CD4-positive, alpha-beta T cell treated with Interleukin-4 for 4 hours (primary cell): ENCODE results near the gene ACBD3.

Experiments used
- DNase-seq: peaks from one replicate; pipeline ENCODE4 v3.0.0-alpha.2; 2020

The ACBD3 gene

DNA sequence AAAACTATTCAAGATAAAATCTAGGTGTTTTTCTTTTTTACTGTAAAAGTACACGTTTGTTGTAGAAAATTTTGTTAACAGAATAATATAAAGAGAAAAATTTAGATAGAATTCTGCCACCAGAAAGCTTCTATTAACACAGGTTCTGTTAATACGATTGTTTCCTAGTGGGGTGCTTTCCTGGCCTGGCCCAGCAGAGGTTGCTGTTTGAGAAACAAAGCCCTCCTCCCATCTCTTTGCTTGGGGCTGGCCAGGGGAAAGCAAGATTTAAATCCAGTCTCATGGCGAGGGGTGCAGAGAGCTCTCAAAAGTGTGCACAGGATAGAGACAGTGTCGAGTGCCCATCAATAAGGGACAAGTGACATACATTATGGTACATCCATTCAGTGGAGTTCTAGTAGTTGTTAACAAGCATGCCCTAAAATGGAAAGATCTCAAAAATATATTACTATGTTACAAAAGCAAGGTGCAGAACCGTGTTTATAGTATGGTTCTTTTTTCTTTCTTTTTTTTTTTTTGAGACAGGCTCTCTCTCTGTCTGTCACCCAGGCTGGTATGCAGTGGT, 14.6 kb upstream of the ACBD3 start:
- no peak for DNase-seq

- DNase-seq: no peak
These were observed 13.4 kb upstream of the ACBD3 start for GRCh38 chr1:226199971-226200370.

DNA sequence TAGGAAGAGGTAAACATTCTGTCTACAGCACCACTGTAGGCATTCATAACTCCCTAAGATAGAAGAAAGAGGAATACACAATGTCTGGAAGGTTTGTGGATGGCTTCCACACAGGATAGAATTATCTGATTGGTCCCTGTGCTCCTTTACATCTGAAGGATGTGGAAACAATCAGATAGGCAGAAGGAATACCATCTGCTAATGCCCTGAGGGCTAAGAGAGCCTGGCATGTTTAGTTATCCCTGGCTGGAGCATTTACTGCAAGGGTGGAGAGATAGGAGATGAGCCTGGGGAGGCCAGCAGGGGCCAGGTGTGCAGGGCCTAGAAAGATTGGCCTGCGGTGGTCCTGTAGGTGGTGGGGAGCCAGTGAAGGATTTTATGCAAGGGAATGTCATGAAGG, 8.6 kb upstream of the ACBD3 start:
- DNase-seq: no peak

- no peak for DNase-seq
These were observed 839 bp upstream of the ACBD3 start for GRCh38 chr1:226187380-226187779.

DNA sequence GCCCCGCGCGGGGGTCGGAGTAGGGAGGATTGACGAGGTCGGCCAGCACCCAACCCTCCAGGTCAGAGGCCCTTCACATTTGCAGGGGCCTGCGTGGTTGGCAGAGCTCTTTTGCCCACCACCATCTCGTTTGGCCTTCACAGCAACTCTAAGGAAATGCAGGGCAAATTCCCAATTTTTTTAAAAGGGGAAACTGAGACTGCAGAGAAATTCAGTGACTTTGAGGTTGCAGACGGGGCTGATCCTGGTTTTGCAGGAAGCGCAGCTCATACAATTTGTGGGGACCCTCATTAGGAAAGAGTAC, 430 bp upstream of the ACBD3 start:
- DNase-seq: no peak

GRCh38 chr1:226185141-226186036, 1.2 kb downstream of the ACBD3 start:
- DNase-seq: no peak

GRCh38 chr1:226181996-226182714, 4.4 kb downstream of the ACBD3 start:
- no peak for DNase-seq

DNA sequence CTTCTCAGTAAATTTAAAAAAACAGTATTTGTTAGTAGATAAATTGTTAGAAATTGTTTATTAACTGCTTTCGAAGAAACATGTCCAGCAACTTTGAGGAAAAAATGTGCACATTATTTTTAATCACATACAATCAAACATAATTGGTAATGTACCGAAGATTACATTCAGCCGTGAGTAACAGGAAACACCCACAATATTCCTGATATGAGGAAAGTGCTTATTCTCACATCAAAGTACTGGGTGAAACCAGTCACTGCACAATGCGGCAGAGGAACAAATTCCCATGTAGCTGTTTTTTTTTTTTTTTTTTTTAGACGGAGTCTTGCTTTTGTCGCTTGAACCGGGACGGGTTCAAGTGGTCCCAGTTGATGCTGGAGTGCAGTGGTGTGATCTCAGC, 9.7 kb downstream of the ACBD3 start:
- no peak for DNase-seq

- no peak for DNase-seq
These were observed 14.0 kb downstream of the ACBD3 start for GRCh38 chr1:226172589-226172988.

DNA sequence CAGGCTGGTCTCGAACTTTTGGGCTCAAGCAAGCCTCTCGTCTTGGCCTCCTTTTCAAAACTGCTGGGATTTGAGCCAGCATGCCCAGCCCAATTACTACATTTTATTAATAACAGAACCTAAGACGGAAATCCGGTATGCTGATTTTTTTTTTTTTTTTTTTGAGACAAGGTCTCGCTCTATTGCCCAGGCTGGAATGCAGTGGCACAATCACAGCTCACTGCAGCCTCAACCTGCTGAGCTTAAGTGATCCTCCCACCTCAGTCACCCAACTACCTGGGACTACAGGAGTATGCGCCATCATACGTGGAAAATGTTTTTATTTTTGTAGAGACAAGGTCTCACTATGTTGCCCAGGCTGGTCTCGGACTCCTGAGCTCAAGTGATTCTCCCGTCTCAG, 20.2 kb downstream of the ACBD3 start:
- no peak for DNase-seq

DNA sequence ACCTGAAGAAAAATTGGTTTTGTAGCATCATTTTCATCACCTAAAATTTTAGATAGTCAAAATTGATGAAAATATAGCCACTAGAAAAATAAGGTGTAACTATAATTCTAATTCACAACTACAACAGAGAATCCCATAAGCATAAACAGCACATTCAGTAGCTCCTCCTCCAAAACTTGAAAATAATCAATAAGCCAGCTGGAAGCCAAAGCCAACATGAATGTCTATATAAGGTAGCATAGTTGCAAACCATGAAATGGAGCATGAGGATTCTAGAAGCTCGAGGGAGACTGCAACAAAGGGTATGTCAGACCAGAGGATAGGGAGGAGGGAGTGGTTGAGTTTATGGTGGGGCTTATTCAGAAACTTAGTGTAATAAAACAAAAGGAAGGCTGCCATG, 22.4 kb downstream of the ACBD3 start:
- DNase-seq: no peak

- DNase-seq: no peak
These were observed 23.6 kb downstream of the ACBD3 start for GRCh38 chr1:226162898-226163297.

DNA sequence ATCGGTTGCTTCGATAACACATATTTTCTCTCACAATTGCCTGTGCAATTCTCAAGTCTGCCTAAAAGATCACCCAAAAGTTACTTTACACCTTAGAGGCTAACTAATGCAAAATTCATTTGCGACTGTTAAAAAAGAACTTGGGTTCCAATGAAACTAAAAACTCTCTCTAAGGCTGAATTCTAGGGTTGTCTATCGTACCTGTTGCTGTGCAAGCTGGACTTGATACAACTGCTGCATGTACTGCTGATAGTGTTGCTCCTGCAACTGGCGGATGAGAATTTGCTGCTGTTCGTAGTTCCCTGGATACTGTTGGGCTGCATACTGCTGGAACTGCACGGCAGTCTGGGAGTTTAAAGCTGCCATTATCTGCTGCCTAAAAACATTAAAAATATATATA, 27.6 kb downstream of the ACBD3 start:
- no peak for DNase-seq

GRCh38 chr1:226158457-226158856, 28.1 kb downstream of the ACBD3 start:
- DNase-seq: no peak

GRCh38 chr1:226157761-226158316, 28.7 kb downstream of the ACBD3 start:
- DNase-seq: no peak

DNA sequence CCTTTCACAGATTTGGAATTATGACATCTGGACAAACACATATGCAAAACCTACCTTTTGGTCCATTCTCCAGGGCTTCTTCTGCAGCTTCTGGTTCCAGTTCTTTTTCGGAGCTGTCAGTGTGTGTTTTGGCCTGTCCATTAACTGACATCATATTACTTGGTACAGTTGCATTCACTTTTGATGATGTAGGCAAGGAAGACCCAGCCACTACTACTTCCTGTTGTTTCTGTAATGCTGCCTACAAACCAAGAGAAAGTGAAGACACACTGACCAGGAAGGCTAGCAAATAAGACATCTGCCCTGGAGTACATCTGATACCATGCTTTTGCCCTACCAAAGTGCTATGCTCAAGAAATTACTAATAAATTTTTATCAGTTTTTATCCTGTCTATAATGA, 31.9 kb downstream of the ACBD3 start:
- DNase-seq: no peak

GRCh38 chr1:226149806-226150205, 36.7 kb downstream of the ACBD3 start:
- DNase-seq: no peak

- DNase-seq: no peak
These were observed 38.4 kb downstream of the ACBD3 start for GRCh38 chr1:226148121-226148648.

DNA sequence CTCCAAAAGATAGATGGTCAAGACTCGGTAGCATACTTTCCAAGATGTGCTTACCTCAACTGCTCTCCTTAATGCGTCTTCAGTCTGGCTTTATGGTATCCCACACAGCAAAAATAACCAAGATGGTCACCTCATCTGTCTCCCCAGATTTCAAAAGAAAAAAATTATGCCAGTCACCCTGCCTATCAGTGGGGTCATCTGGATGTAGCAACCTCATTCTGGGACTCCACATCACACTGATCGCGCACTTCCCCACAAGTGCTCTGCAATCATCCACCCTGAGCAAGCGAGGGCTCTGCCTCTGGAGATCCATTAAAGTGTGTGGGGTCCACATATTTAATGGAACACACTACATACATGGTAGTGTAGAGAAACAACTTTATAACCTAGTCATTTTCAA, 42.5 kb downstream of the ACBD3 start:
- DNase-seq: no peak

- DNase-seq: no peak
These were observed 50.8 kb downstream of the ACBD3 start for GRCh38 chr1:226135709-226136108.

- DNase-seq: no peak
These were observed 51.4 kb downstream of the ACBD3 start for GRCh38 chr1:226135059-226135651.

GRCh38 chr1:226134170-226135058, 52.1 kb downstream of the ACBD3 start:
- DNase-seq: no peak
